HG03571 (cell line): ENCODE results near the gene BTNL2.
A peak's percentile ranks its signal among the peaks of the same experiment; 100 is the strongest.
"Not testable (repeated sequence)": the region's sequence is repeated elsewhere in the genome, so short reads cannot be mapped to it uniquely, and the experiment has no call there.

Source experiments
- ATAC-seq: cut with Tn5 transposase; IDR thresholded peaks from one replicate; pipeline ENCODE4 v1.9.1; 2021; ENCODE audit not compliant: unreplicated experiment

Gene BTNL2

DNA sequence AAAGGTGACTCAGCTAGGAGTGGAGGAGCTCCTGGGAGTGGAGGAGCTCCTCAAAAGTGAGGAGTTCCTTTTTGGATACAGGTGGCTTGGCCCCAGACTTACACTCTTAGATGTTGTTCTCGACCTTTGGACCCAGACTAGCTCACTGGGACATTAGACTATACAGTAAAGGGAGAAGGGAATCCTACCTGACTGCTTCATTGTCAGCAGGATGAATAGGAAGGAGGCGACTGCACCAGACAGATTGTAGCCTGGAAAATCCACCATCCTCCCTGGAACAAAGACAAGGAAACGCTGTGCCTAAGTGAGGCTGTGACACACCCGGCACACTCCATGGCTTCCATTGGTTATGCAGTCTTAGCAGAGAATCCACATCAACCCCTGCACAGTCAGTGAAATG, at the start of gene BTNL2:
Gene BTNL2 (minus strand): TSS at position 325 of the 400 bp plus-strand sequence. CDS start 58 bp downstream, at position 267.
- ATAC-seq = no peak

DNA sequence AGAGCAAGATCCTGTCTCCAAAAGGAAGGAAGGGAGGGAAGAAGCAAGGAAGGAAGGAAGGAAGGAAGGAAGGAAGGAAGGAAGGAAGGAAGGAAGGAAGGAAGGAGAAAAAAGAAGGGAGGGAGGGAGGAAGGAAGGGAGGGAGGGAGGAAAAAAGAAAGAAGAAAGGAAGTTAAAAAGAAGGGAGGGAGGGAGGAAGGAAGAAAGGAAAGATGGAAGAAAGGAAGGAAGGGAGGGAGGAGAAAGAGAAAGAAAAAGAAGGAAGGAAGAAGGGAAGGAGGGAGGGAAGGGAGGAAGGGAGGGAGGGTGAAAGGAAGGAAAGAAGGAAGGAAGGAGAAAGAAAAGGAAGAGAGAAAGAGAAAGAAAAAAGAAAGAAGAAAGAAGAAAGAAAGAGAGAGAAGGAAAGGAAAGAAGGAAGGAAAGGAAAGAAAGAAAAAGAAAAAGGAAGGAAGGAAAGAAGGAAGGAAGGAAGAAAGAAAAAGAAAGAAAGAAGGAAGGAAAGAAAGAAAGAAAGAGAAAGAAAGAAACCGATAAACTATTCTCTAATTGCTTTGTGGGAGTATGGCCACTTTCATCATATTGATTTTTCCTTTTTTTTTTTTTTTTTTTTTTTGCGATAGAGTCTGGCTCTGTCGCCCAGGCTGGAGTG, 42.2 kb upstream of the BTNL2 start:
- no peak for ATAC-seq

GRCh38 chr6:32447932-32448331, 41.0 kb upstream of the BTNL2 start:
- no peak for ATAC-seq

DNA sequence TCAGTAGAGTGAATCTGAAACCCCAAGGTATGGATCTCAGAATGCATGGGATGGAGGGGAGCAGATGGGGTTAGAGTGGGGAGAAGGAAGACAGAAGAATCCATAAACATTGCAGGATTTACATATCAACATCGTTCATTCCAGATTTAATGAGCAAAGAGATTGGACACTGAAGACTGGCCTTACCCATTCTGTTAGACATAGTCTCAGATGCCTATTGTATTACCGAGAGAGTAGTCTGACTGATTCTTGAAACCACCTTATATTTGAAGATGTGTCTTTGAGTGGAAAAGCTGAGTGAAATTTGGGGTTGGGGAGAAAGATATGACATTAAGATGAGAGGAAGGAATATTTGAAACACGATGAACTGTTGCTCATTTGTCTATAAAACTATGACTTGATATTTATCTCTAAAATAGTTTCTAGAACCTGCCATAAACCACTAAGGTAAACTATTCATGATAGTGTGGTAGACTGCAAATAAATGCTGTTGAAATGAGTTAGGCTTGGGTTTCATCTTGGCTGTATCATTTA, 38.4 kb upstream of the BTNL2 start:
- ATAC-seq = no peak

- no peak for ATAC-seq
These were observed 37.5 kb upstream of the BTNL2 start for GRCh38 chr6:32444433-32444832.

GRCh38 chr6:32442977-32443552, 36.1 kb upstream of the BTNL2 start:
- no peak for ATAC-seq

DNA sequence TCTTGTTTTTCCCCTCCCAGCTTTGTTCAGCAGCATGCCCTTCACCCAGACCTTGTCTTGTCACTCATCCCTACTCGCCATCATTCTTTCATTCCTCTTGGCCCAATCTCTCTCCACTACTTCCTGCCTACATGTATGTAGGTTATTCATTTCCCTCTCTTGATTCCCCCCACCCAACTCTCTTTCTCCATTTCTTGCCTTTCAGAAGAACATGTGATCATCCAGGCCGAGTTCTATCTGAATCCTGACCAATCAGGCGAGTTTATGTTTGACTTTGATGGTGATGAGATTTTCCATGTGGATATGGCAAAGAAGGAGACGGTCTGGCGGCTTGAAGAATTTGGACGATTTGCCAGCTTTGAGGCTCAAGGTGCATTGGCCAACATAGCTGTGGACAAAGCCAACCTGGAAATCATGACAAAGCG, 35.3 kb upstream of the BTNL2 start:
- no peak for ATAC-seq

- peak; percentile 66 for ATAC-seq
These were observed 32.7 kb upstream of the BTNL2 start, which contains the start of gene HLA-DRA for GRCh38 chr6:32439602-32440214. HLA-DRA (plus strand) TSS chr6:32439887; CDS start chr6:32439951, 64 bp downstream.

GRCh38 chr6:32439139-32439538, 32.2 kb upstream of the BTNL2 start:
- no peak for ATAC-seq

- ATAC-seq = peak; percentile 66
These were observed 30.2 kb upstream of the BTNL2 start for GRCh38 chr6:32436995-32437836.

DNA sequence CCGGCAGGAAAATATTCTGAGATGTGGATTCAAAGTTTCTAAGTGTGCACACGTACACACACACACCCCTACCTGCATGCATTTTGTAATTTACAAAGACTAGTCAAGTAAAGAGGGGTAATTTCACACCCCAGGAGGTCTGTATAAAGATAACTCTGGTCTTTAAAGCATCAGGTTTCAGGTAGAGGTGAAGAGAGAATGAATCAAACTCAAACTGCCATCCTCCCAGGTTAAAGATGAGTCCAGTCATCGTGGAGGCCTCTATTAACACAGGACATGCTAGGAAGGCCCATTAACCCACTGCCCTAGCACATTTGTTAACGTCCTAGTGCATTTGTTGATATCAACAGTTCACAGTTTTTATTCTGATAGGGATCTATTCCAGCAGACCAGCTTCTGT, 29.2 kb upstream of the BTNL2 start:
- no peak for ATAC-seq

DNA sequence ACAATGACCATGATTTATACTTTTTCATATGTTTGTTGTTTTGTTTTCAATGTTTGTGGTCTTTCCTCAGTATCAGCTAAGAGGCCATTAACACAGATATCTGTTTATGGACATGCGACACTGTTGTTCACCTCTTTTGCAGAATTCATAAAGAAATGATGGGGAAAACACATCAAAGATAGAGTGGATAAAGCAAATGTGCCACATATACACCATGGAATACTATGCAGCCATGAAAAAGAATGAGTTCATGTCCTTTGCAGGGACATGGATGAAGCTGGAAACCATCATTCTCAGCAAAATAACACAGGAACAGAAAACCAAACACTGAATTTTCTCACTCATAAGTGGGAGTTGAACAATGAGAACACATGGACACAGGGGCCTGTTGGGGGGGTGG, 27.0 kb upstream of the BTNL2 start:
- ATAC-seq = not testable (repeated sequence)

- ATAC-seq = no peak
These were observed 25.1 kb upstream of the BTNL2 start for GRCh38 chr6:32432050-32432450.

DNA sequence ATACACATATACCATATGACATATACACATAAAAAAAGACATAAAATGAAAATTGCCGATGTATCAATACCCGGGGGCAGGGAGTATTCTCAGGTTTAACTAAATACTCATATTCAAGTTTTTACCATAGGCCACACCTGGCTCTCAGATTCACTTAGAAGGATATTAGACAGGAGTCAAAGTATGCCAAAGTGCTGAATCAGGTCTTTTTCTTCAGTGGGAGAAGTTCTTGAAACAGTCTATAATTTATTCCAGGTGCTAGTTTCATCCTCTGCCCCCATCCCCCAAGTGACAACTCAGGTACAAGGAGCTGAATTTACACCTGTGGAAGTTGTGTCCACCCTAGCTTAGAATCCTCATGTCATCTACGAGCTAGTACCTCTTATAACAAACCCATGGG, 24.2 kb upstream of the BTNL2 start:
- no peak for ATAC-seq

- ATAC-seq = no peak
These were observed 23.2 kb upstream of the BTNL2 start for GRCh38 chr6:32430179-32430578.

GRCh38 chr6:32427934-32428474, 21.0 kb upstream of the BTNL2 start:
- ATAC-seq = no peak

- ATAC-seq = no peak
These were observed 20.2 kb upstream of the BTNL2 start for GRCh38 chr6:32427218-32427617.

- ATAC-seq = no peak
These were observed 19.4 kb upstream of the BTNL2 start for GRCh38 chr6:32426338-32426737.

DNA sequence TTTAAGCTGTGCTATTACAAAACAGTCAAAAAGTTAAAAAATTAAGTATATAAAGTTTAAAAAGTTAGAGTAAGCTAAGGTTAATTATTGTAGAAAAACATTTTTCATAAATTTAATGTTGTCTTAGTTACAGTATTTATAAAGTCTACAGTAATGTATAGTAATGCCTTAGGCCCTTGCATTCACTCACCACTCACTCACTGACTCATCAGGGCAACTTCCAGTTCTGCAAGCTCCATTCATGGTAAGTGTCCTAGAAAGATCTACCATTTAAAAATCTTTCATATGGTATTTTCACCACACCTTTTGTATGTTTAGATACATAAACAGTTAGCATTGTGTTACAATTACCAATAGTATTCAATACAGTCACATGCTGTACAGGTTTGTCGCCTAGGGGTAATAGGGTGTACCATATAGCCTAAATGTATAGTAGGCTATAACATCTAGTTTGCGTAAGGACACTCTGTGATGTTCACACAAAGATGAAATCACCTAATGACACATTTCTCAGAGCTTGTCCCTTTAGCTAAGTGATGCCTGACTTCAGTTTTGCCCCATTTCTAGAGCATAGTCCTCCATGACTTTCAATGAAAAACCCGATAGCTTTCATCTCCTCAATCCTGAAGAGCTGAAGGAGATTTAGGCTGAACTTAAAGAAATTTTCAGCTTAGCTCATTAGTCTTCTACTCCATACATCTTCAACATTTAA, 17.8 kb upstream of the BTNL2 start:
- ATAC-seq = no peak

DNA sequence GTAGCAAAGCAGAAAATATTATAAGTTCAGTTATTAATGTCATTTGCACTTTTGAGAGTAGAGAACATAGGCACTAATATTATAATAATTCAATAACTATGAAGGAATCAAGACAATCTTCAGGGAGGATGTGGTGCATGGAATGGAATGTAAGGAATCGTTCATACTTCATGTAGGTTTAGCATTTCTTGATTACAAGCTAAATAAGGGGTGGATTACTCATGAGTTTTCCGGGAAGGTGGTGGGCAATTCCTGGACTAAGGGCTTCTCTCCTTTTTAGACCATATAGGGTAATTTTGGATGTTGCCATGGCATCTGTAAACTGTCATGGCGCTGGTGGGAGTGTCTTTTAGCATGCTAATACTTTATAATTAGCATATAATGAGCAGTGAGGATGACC, 9.1 kb upstream of the BTNL2 start:
- no peak for ATAC-seq
